Suprapubic skin (tissue), 4 donors: ENCODE results near the gene PYDC2. TPM values are rescaled to one million over a fixed set of nuclear protein-coding genes. Genes with fewer than 3 reads are reported as not detected.

Experiments
- DNase-seq, 2 donors: peaks; one replicate each; pipeline ENCODE4 v3.0.0-alpha.2; 2019; ENCODE audit warnings: low spot score in 2 of 2
- H3K27ac ChIP-seq: fragments of 200-600 bp; sonication (generic); one replicate; pipeline ENCODE4 v1.5.1; 2019
- H3K27me3 ChIP-seq: fragments of 200-600 bp; sonication (generic); one replicate; pipeline ENCODE4 v1.5.1; 2019
- H3K36me3 ChIP-seq: fragments of 200-600 bp; sonication (generic); one replicate; pipeline ENCODE4 v1.5.1; 2019
- H3K4me1 ChIP-seq: fragments of 200-600 bp; sonication (generic); one replicate; pipeline ENCODE4 v1.5.1; 2019
- H3K4me3 ChIP-seq: fragments of 200-600 bp; sonication (generic); one replicate; pipeline ENCODE4 v1.5.1; 2019; ENCODE audit warnings: mild to moderate bottlenecking
- H3K9me3 ChIP-seq: fragments of 200-600 bp; sonication (generic); one replicate; pipeline ENCODE4 v1.5.1; 2019
- EP300 ChIP-seq: sonication (generic); formaldehyde crosslinking; IDR thresholded peaks from one replicate; pipeline ENCODE4 v1.6.1; 2017; ENCODE audit warnings: antibody characterized with exemption
- POLR2A ChIP-seq, 2 donors: fragments of 450-650 bp; IDR thresholded peaks; one replicate each; pipeline ENCODE4 v1.6.1; 2017; ENCODE audit warnings: antibody characterized with exemption in 2 of 2, mild to moderate bottlenecking in 2 of 2, moderate library complexity in 2 of 2
- POLR2AphosphoS5 ChIP-seq, 3 donors: sonication (generic); formaldehyde crosslinking; IDR thresholded peaks; one replicate each; pipeline ENCODE4 v1.6.1; 2017; ENCODE audit warnings: antibody characterized with exemption in 3 of 3
- WGBS: methylation state at CpG from one replicate; pipeline ENCODE4 v1.1.5; 2018; 5-methylcytosine and 5-hydroxymethylcytosine counted together
- total RNA-seq, 4 donors: library from RNA; depleted of rRNA; stranded (reverse); fragments of >200 nt; gene quantifications; one replicate each; pipeline ENCODE4 v1.1.0, GENCODE V29; 2016
- TF ChIP-seq, protein P1 (sequence below), 2 donors: fragments of 200-600 bp in 1 of 2; fragments of 450-650 bp in 1 of 2; sonication (generic) in 1 of 2; IDR thresholded peaks; one replicate each; pipeline ENCODE4 v1.5.1; 2016 to 2019; ENCODE audit warnings: antibody characterized with exemption in 2 of 2, mild to moderate bottlenecking in 1 of 2, moderate library complexity in 1 of 2

Gene PYDC2
- total RNA-seq, 4 donors from 2014 or later = not detected

DNA sequence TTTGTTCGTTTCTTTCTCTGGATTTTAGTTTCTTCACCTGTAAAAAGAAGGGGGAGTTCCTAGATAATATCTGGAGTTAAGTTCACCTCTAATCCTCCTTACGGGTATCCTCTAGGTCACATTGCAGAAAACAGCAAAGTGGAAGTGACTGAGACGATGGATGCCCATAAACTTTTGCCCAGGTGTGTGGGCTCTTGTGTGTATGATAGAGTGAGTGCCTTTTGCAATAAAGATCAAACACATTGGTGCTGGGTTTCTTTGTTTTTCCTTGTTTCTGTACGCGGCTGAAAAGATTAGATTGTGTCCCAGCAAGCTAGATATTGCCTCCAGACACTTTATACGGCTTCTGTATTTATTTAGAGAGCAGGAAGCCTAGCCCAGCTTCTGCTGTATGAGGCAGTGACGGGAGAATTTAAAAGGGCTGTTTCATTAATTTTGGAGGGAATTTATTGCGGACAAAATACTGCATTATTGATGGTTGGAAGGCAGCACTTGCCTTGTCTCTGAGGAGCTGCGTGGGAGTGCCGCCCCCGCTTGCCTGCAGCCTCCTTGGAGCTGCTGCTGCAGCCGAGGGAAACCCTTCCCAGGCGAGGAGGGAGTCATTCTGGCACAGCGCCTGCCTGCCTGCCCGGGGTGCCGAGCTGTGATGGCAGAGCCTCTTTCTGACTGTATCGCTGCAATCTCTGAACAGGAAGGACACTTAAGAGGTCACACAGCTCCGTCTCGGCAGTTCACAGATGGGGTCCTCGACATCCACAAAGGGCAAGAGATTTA, 38.5 kb downstream of the PYDC2 start:
- Histone ChIP-seq H3K27me3 (no peaks in the 10 kb centered on the region), H3K27ac (no peak overlapping the region), H3K9me3 (no peaks in the 10 kb centered on the region), H3K36me3 (no peaks in the 10 kb centered on the region), H3K4me1 (peaks cover 4% of the 10 kb centered on the region), H3K4me3 (peak overlapping the region; percentile 1)
- WGBS = 28% methylated on average over 16 of the region's 20 CpGs
- TF ChIP-seq, protein P1, sequence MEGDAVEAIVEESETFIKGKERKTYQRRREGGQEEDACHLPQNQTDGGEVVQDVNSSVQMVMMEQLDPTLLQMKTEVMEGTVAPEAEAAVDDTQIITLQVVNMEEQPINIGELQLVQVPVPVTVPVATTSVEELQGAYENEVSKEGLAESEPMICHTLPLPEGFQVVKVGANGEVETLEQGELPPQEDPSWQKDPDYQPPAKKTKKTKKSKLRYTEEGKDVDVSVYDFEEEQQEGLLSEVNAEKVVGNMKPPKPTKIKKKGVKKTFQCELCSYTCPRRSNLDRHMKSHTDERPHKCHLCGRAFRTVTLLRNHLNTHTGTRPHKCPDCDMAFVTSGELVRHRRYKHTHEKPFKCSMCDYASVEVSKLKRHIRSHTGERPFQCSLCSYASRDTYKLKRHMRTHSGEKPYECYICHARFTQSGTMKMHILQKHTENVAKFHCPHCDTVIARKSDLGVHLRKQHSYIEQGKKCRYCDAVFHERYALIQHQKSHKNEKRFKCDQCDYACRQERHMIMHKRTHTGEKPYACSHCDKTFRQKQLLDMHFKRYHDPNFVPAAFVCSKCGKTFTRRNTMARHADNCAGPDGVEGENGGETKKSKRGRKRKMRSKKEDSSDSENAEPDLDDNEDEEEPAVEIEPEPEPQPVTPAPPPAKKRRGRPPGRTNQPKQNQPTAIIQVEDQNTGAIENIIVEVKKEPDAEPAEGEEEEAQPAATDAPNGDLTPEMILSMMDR (IDR thresholded peaks at IDR 0.05) = peak in 1 of 2 donors; percentile 2
- no peak for TF ChIP-seq POLR2A (IDR thresholded peaks at IDR 0.05)
- DNase-seq = no peak

DNA sequence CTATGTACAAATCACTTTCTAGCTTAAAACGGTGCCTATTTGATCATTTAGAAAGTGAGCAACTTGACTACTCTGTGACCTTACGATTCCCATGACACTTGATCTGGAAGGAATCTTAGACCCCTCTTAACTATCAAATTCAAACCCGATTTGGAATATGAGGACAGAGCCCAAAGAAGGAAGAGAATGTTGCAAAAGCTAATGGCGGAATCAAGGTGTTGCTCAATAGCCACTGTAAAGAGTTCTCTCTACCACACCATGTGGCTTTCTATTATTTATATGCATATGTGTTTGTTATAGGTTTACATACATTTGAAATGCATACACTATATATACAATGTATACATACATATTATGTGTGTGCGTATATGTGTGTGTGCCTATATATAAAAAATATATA, 39.9 kb downstream of the PYDC2 start:
- Histone ChIP-seq H3K4me3 (no peak overlapping the region), H3K27ac (no peak overlapping the region), H3K27me3 (no peaks in the 10 kb centered on the region), H3K36me3 (no peaks in the 10 kb centered on the region), H3K9me3 (no peaks in the 10 kb centered on the region), H3K4me1 (peaks cover 4% of the 10 kb centered on the region)
- DNase-seq = no peak
- TF ChIP-seq POLR2A (IDR thresholded peaks at IDR 0.05) (no peak), POLR2AphosphoS5 (IDR thresholded peaks at IDR 0.05) (no peak), EP300 (no peak)
- TF ChIP-seq, protein P1 (IDR thresholded peaks at IDR 0.05) = no peak
- WGBS = 88% methylated on average over 5 of the region's 5 CpGs

DNA sequence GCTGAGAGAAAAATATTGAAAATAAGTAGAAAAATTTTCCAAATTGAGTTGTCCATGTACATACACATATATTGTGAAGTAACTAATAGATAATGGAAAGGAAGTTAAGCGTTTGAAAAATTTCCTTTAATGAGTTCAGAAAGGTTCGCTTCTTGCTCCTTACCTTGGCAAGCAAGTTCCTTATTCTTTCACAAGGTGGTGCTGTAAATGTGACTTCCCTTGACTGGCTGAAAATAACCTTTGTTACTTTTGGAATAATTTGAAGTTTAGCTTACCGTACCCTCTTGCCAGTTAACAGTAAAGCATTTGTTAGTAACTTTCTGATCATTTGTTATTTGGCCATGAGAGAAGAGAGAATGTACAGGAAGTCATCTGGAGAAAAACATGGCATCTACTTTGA, 41.6 kb downstream of the PYDC2 start:
- TF ChIP-seq EP300 (no peak), POLR2AphosphoS5 (IDR thresholded peaks at IDR 0.05) (no peak), POLR2A (IDR thresholded peaks at IDR 0.05) (no peak)
- TF ChIP-seq, protein P1 (IDR thresholded peaks at IDR 0.05) = no peak
- Histone ChIP-seq H3K4me1 (peaks cover 4% of the 10 kb centered on the region), H3K27ac (no peak overlapping the region), H3K36me3 (no peaks in the 10 kb centered on the region), H3K4me3 (no peak overlapping the region), H3K9me3 (no peaks in the 10 kb centered on the region), H3K27me3 (no peaks in the 10 kb centered on the region)
- no peak for DNase-seq
- 57% methylated on average over 3 of the region's 3 CpGs for WGBS

DNA sequence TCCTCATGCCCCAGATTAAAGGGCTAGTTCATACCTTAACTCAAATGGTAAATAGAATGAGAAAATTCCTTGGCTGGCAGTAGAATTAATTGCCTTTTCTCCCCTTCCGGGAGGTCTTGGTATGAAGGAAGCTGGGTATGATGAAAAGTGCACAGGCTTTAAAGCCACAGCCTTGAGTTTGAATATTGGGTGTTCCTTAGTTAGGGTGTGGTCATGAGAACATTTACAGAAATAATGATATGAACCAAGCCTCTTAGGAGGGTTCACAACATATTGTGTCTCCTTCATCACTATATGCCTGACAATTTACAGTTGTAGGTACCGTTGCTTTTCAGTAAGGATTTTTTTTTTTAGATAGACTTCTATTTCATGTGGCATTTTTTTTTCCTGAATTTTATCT, 48.1 kb downstream of the PYDC2 start:
- Histone ChIP-seq H3K27me3 (no peaks in the 10 kb centered on the region), H3K36me3 (no peaks in the 10 kb centered on the region), H3K27ac (no peak overlapping the region), H3K9me3 (no peaks in the 10 kb centered on the region), H3K4me1 (no peaks in the 10 kb centered on the region), H3K4me3 (no peak overlapping the region)
- TF ChIP-seq, protein P1 (IDR thresholded peaks at IDR 0.05) = no peak
- TF ChIP-seq EP300 (no peak), POLR2AphosphoS5 (IDR thresholded peaks at IDR 0.05) (no peak), POLR2A (IDR thresholded peaks at IDR 0.05) (no peak)
- no peak for DNase-seq
- WGBS = 74% methylated on average over 2 of the region's 2 CpGs

Other genes with a start within 250 kb of the PYDC2 start
- gene CCDC50, start 131.8 kb upstream of the PYDC2 start, total RNA-seq = 10 to 100 TPM; 34.9 to 67.7 (median 42.4) TPM
- 1 to 10 TPM in 1 of 4 donors, not detected in 3; 1.0 TPM for gene UTS2B, start 130.6 kb upstream of the PYDC2 start, total RNA-seq